Activated naive CD8-positive, alpha-beta T cell (primary cell): ENCODE measurements around the gene BIRC7.

ENCODE experiments used
- H3K27ac Mint-ChIP-seq: one replicate; pipeline ENCODE4 v1.8.0; 2021; ENCODE audit warnings: mixed read lengths
- H3K27me3 Mint-ChIP-seq: one replicate; pipeline ENCODE4 v1.8.0; 2021; ENCODE audit warnings: mixed read lengths
- H3K36me3 Mint-ChIP-seq: one replicate; pipeline ENCODE4 v1.8.0; 2021; ENCODE audit warnings: mixed read lengths
- H3K4me1 Mint-ChIP-seq: one replicate; pipeline ENCODE4 v1.8.0; 2021; ENCODE audit warnings: low read depth, mixed read lengths
- H3K4me3 Mint-ChIP-seq: one replicate; pipeline ENCODE4 v1.8.0; 2021; ENCODE audit warnings: mild to moderate bottlenecking, mixed read lengths
- H3K9me3 Mint-ChIP-seq: one replicate; pipeline ENCODE4 v1.8.0; 2021; ENCODE audit warnings: low read depth, mixed read lengths

BIRC7 gene

DNA sequence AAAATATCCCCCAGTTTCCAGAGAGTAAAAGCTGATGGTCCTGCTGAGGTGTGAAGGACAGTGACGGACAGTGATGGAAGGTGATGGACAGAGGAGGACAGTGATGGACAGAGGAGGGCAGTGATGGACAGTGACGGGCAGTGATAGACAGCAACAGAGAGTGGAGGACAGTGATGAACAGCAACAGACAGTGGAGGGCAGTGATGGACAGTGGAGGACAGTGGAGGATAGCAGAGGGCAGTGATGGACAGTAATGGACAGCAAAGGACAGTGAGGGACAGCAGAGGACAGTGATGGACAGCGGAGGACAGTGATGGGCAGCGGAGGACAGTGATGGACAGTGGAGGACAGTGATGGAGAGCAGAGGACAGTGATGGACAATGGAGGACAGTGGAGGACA lies 21.2 kb downstream of the BIRC7 start:
- H3K27me3 Mint-ChIP-seq = peaks cover 17% of the 10 kb centered on the region
- H3K9me3 Mint-ChIP-seq = no peaks in the 10 kb centered on the region
- H3K4me3 Mint-ChIP-seq = no peak overlapping the region
- H3K27ac Mint-ChIP-seq = no peak overlapping the region
- H3K36me3 Mint-ChIP-seq = no peaks in the 10 kb centered on the region
- H3K4me1 Mint-ChIP-seq = peaks cover 13% of the 10 kb centered on the region

DNA sequence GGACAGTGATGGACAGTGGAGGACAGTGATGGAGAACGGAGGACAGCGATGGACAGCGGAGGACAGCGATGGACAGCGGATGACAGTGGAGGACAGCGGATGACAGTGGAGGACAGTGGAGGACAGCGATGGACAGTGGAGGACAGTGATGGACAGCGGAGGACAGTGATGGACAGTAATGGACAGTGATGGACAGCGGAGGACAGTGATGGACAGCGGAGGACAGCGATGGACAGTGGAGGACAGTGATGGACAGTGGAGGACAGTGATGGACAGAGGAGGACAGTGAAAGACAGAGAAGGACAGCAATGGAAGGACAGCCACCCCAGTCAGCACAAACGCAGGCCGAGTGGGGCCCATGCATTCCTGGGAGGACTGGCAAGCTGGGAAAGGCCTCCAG lies 21.9 kb downstream of the BIRC7 start:
- no peaks in the 10 kb centered on the region for H3K36me3 Mint-ChIP-seq
- no peak overlapping the region for H3K27ac Mint-ChIP-seq
- H3K27me3 Mint-ChIP-seq = peaks cover 16% of the 10 kb centered on the region
- H3K4me3 Mint-ChIP-seq = no peak overlapping the region
- no peaks in the 10 kb centered on the region for H3K9me3 Mint-ChIP-seq
- H3K4me1 Mint-ChIP-seq = peaks cover 14% of the 10 kb centered on the region

DNA sequence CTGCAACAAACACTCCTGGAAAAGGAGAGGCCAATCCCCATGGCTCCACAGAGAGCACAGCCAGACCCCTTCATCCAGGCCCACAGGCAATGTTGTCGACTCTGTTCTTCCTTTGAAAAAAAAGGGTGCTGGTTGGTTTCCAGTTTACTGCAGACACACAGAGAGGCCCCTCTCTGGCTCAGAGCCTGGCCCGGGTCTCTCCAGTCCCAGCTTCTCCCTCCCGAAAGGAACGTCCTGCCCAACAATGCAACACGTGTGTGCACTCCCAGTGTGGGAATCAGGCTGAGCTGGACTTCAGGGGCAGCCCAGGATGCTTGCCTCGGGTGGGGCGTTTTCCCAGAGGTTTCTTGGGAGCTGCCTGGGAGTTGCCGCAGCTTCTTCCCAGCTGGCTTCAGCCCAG lies 23.1 kb downstream of the BIRC7 start:
- H3K27ac Mint-ChIP-seq = no peak overlapping the region
- H3K9me3 Mint-ChIP-seq = no peaks in the 10 kb centered on the region
- no peaks in the 10 kb centered on the region for H3K36me3 Mint-ChIP-seq
- H3K4me1 Mint-ChIP-seq = peaks cover 10% of the 10 kb centered on the region
- H3K27me3 Mint-ChIP-seq = peaks cover 12% of the 10 kb centered on the region
- H3K4me3 Mint-ChIP-seq = no peak overlapping the region

DNA sequence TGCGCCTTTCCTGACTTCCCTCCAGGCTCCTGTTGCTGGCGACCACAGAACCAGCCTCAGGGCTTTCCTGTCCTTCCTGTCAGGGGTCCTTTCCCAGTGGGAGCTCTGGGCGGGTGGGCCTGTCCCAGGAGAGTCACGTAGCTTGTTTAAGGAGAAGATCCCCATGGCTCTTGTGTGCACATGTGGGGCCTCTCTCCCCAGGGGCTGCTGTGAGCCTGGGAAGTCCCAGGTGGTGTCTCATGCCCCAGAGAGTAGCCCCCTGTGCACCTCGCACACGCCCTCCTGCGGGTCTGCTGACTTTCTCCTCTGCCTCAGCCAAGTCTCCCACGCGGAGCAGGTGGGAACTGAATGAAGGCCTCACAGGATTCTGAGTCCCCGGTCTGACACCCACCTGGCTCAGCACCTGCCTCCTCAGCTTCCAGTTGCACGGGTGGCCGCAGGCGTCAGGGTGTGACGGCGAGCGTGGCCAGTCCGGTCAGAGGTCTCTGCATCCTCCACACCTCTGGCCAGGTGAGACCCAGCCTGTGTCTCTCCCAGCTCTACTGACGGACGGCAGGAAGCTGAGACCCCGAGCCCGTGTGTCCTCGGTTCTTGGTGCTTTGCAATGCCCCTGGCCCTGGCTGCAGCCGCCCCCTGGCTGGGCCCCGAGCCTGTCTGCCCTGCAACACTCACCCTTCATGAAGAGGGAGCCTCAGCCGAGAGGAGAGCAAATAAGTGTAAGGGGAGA lies 24.2 kb downstream of the BIRC7 start:
- Mint-ChIP-seq H3K27me3 (peaks cover 15% of the 10 kb centered on the region), H3K9me3 (no peaks in the 10 kb centered on the region), H3K4me3 (no peak overlapping the region), H3K36me3 (no peaks in the 10 kb centered on the region), H3K4me1 (peaks cover 10% of the 10 kb centered on the region), H3K27ac (no peak overlapping the region)

DNA sequence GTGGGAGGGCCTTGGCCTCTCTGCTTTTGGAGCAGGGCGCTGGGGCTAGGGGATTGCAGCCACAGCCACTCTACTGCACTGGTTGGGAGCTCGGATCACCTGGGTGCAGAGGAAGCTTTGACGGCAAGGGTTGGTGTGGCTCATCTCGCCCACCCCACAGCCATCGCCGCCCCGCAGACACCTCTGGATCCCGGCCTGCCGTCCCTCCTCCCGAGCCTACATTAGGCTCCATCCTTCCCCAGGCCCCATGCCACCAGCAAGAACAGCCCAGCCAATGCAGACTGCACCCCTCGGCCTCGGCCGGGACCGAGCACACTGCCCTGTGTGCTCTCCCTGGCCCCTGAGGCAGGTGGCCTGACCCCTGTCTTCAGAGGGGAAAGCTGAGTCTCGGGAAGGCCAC lies 24.8 kb downstream of the BIRC7 start:
- Mint-ChIP-seq H3K27me3 (peaks cover 10% of the 10 kb centered on the region), H3K4me3 (no peak overlapping the region), H3K27ac (no peak overlapping the region), H3K36me3 (no peaks in the 10 kb centered on the region), H3K4me1 (peaks cover 8% of the 10 kb centered on the region), H3K9me3 (no peaks in the 10 kb centered on the region)

DNA sequence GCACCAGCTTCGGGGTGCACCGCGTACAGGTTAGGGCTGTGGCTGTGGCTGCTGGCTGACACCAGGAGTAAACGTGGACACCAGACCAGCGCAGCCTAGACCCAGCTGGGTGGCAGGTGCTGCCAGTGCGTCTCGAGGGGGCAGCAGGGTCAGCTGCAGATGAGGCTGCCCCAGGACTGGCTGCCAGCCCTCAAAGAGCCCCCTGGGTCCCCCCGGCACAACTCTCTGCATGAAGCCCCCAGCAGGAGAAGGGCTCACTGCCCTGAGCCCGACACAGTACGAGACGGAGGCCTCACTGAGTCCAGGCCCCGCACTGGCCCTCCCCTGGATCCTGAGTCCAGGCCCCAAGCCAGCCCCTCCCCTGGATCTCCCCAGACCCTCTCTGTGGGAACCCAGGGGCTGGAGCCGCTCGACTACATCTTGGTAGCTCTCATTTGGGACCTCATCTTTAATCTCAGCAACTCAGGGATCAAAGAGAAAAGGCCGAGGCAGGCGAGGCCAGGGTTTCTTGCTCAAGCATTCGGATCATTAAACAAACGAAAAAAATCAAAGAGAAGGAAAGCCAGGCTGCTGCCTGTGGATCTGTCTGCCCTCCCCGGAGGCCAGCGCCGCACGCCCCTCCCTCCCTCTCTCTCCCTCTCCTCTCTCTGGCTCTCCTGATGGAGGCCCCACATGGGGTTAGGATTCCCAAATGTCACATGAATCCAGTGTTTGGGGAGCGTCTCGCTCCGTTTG lies 25.5 kb downstream of the BIRC7 start:
- H3K27me3 Mint-ChIP-seq = peaks cover 9% of the 10 kb centered on the region
- H3K9me3 Mint-ChIP-seq = no peaks in the 10 kb centered on the region

DNA sequence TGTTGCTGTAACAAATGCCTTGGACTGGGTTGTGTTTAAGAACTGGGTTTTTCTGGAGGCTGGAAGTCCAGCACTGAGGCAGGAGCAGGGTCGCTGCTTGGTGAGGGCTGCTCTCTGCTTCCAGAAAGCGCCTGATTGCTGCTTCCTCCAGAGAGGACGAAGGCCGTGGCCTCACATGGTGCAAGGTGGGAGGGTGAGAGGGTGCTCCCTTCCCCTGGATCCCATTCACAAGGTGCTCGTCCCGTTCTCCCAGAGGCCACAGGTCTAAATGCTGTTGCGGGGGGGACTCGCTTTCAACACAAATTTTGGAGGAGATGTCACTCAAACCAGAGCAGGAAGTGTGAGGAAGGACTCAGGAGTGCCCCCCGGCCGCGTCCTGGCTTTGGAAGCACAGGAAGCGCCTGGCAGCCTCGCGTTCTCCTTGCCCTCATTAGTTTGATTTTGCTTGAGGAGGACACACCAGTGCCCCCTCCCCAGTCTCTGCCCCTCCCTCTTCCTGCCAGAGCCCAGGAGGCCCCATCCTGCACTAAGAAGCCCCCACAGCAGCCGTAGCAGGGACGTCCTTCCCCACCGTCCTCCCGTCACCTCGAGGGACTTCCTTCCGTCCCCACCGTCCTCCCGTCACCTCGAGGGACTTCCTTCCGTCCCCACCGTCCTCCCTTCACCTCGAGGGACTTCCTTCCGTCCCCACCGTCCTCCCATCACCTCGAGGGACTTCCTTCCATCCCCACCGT lies 26.3 kb downstream of the BIRC7 start:
- Mint-ChIP-seq H3K9me3 (no peaks in the 10 kb centered on the region), H3K36me3 (no peaks in the 10 kb centered on the region), H3K27ac (no peak overlapping the region), H3K4me1 (peaks cover 7% of the 10 kb centered on the region), H3K4me3 (no peak overlapping the region), H3K27me3 (peaks cover 7% of the 10 kb centered on the region)

More for the DNA sequence above, 25.5 kb downstream of the BIRC7 start:
- Mint-ChIP-seq H3K36me3 (no peaks in the 10 kb centered on the region), H3K27ac (no peak overlapping the region), H3K4me1 (peaks cover 7% of the 10 kb centered on the region), H3K4me3 (no peak overlapping the region)

DNA sequence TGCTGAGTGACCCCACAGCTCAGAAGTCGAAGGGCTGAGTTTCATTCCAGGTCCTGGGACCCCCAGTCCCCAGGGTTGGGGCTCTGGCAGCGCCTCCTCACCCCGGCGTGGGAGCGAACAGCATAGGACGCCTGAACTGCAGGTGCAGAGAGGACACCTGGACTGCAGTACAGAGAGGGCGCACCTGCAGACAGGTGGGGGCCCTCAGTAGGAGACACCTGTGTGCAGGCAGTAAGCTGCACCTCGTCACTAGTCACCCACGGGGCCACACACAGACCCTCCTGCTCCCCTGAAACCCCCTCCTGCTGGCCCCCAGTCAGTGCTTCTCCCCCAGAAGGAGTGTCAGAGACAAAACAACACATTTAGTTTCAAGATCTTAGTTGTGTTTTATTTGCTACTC lies 27.1 kb downstream of the BIRC7 start:
- H3K4me3 Mint-ChIP-seq = no peak overlapping the region

DNA sequence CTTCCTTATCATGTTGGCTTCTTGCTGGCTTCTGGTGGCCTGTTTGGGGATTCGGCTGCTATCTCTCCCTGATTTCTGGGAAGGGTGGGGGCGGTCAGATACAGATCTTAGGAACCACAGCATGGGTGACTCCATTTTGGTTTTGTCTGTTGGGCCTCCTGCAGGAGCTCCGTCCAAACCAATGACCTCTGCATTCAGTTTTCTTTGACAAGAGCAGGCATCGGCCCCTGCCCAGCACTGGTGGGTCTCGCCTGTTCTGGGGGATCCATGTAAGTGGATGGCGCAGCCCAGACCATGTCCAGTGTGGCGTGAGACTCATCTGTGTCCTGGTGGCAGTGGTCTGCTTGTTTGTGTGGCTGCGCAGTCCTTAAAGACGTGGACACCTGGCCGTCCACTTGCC lies 28.3 kb downstream of the BIRC7 start:
- Mint-ChIP-seq H3K27ac (no peak overlapping the region), H3K36me3 (no peaks in the 10 kb centered on the region), H3K4me3 (no peak overlapping the region), H3K27me3 (peaks cover 5% of the 10 kb centered on the region), H3K9me3 (no peaks in the 10 kb centered on the region), H3K4me1 (peaks cover 7% of the 10 kb centered on the region)

More for the DNA sequence above, 27.1 kb downstream of the BIRC7 start:
- H3K27ac Mint-ChIP-seq = no peak overlapping the region
- no peaks in the 10 kb centered on the region for H3K36me3 Mint-ChIP-seq
- H3K9me3 Mint-ChIP-seq = no peaks in the 10 kb centered on the region
- H3K4me1 Mint-ChIP-seq = peaks cover 7% of the 10 kb centered on the region
- peaks cover 5% of the 10 kb centered on the region for H3K27me3 Mint-ChIP-seq

DNA sequence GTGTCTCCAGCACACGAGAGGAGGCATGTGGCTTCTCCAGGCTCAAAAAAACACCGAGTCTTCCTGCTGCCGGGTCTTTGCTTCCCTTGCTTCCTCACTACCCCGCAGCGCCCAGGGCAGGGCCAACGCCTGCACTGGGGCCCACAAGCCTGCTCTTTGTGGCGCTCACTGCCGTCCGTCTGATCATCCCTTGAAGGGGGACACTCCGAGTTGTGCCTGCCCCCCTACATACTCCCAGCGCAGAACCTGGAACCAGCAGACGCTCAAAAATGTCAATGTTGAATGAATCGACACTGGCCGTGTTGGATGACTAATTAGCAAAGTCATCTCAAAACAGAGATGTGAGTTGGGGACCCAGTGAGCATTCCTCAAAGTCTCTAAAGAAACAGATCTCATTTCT lies 28.8 kb downstream of the BIRC7 start:
- Mint-ChIP-seq H3K36me3 (no peaks in the 10 kb centered on the region), H3K27me3 (peaks cover 5% of the 10 kb centered on the region), H3K27ac (no peak overlapping the region), H3K4me3 (no peak overlapping the region), H3K9me3 (no peaks in the 10 kb centered on the region), H3K4me1 (peaks cover 7% of the 10 kb centered on the region)

DNA sequence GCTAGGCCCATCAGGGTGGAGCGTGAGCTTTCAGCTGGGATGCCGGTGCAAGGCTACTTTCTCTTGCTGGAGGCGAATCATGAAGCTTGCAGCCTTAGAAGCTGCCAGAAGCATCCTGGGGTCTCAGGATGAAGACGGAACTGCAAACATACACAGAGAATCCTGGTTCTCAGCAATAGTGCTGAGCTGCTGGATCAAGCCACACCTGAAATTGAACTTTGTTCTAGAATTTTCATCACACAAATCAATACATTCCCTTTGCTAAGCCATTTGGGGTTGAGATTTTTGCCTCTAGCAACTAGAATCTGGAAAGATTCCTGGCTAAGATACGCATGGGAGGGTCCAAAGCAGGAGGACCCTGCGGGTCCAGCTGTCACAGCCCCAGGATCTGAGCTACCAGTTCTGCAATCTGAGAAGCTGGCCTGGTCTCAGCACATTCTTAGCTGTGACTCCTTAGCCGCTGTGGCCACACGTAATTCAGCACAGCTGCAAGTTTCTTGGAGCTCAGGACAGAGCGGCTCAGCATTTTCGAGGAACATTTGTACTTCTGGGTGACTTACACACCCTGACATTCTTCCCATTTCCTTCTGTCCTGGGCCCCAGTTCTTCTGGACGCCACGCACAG lies 30.3 kb downstream of the BIRC7 start:
- Mint-ChIP-seq H3K9me3 (no peaks in the 10 kb centered on the region), H3K4me3 (no peak overlapping the region), H3K4me1 (peaks cover 10% of the 10 kb centered on the region), H3K36me3 (no peaks in the 10 kb centered on the region), H3K27ac (no peak overlapping the region), H3K27me3 (peaks cover 5% of the 10 kb centered on the region)

DNA sequence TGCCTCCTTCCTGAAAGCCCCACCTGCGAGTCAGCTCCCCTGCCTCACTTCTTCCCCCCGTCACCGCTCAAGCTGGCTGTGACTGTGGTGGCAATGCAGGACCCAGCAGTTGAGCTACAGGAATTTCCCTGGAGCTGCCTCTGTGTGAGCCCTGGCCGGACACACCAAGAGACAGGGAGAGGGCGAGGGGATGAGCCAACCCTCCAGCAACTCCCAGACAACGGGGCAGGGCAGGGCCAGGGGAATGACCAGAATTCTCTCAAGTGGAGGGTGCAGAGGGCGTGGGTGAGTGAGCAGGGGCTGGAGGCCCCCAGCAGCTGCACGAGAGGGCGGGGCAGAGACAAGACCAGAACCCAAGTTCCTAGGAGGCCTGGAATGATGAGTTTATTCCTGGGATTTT lies 32.0 kb downstream of the BIRC7 start:
- Mint-ChIP-seq H3K27me3 (peaks cover 5% of the 10 kb centered on the region), H3K4me1 (peaks cover 12% of the 10 kb centered on the region), H3K9me3 (no peaks in the 10 kb centered on the region), H3K27ac (no peak overlapping the region), H3K36me3 (no peaks in the 10 kb centered on the region), H3K4me3 (no peak overlapping the region)

DNA sequence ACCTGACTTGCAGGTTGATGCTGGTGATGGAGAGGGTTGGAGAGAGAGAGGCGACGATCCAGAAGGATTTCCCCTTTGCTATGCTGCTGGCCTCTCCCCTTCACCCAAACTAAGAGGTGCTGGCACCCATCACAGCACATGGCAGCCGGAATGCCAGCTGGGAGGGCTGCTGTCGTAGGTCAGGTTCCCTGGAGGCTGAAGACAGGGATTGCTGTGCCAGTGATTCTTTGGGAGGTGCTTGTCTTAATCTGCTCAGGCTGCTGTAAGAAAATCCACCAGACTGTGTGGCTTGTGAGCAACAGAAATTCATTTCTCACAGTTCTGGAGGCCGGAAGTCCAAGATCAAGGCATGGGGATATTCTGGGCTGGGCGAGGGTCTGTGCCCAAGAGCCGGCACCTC lies 32.6 kb downstream of the BIRC7 start:
- no peak overlapping the region for H3K27ac Mint-ChIP-seq
- no peaks in the 10 kb centered on the region for H3K36me3 Mint-ChIP-seq
- peaks cover 10% of the 10 kb centered on the region for H3K4me1 Mint-ChIP-seq
- H3K4me3 Mint-ChIP-seq = no peak overlapping the region
- peaks cover 3% of the 10 kb centered on the region for H3K27me3 Mint-ChIP-seq
- H3K9me3 Mint-ChIP-seq = no peaks in the 10 kb centered on the region

DNA sequence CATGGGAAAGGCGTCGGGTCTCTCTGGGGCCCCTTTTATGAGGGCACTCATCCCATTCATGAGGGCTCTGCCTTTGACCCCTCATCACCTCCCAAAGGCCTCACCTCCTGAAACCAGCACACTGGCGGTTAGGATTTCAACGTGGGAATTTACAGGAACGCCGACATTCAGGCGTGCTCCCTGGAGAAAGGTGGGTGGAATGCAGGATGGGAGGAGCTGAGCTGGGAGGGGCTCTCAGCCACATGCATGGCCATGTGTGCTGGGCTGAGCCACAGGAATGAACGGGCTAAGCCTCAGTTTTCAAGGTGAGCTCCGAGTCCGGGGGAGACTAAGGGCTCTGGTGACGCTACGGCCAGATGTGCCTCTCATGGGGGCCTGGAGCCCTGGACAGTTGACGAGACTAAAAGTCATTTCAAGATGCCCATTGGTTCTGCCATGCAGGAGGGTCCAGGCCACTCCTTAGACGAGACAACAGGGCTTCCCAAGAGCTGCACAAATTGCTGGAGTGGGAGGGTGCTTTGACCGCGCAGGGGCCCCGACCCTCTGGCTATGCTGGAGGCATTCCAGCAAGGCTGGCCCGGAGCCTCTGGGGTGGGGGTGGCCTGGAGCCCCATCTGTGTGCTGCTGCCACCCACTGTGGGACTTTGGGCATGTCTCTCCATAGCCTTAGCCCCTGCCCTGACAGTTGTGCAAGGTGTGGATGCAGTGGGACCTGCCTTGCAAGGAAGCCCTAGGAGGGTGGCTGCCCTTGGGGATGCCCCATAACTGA lies 33.1 kb downstream of the BIRC7 start:
- H3K4me1 Mint-ChIP-seq = peaks cover 15% of the 10 kb centered on the region
- no peaks in the 10 kb centered on the region for H3K36me3 Mint-ChIP-seq
- H3K4me3 Mint-ChIP-seq = no peak overlapping the region
- H3K9me3 Mint-ChIP-seq = no peaks in the 10 kb centered on the region
- H3K27ac Mint-ChIP-seq = no peak overlapping the region
- H3K27me3 Mint-ChIP-seq = peaks cover 3% of the 10 kb centered on the region
